ENCODE results near the gene CTSC.

The CTSC gene

DNA sequence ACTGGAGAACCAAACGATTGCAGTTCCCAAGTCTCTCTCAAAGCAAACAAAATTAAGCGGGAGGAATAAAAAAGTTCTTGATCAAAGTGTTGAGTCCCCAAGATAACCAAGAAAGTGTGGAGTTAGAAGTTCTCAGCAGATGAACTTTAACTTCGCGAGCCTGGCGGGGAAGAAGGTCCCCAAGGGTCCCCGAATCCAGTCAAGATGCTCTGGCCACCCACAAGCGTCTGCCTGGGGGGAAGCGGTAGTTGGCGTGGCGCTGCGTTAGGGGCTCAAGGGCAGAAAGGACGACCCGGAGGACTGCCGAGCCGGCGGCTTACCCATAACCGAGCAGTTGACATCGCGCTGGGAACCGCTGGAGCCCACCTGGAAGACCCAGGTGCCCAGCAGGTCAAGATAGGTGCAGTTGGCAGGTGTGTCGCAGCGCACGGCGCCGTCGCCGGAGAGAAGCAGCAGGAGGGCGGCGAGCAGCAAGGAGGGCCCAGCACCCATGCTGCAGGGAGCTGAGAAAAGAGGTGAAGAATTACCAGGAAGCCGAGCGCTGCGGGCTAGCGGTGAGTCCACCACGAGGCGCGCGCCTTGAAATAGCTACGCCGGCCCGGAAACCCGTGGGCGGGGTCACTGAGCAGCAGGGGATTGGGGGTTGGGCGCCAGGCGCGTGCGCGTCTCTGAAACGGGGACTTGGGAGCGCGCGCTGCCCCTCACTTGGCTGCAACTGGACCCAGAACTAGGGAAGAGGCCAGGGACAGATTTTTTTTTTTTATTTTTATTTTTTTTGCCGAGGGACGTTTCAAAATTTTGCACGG, at the start of gene CTSC:
TSS of gene CTSC (minus strand) at position 556 of the 806 bp plus-strand sequence. CDS start at position 492, 64 bp downstream.
- peak; percentile 40 for DNase-seq (ENCODE audit: low spot score)

DNA sequence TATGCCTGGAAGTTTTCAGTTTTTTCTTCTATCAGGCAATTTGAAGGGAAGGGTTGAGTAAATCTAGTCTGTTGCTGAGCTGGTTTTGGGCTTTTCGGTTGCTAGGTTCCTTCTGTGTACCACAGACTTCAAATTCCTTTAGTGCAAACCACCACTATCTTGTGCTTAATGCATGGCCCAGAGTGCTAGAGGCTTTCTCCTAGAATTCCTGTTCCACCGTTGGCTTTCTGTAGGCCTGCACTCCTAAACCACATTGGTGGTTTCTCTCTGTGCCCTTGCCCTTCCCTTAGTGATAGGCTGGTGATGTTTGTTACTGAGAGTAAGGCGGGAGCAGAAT, 47.1 kb upstream of the CTSC start:
- no peak for DNase-seq (ENCODE audit: low spot score)

DNA sequence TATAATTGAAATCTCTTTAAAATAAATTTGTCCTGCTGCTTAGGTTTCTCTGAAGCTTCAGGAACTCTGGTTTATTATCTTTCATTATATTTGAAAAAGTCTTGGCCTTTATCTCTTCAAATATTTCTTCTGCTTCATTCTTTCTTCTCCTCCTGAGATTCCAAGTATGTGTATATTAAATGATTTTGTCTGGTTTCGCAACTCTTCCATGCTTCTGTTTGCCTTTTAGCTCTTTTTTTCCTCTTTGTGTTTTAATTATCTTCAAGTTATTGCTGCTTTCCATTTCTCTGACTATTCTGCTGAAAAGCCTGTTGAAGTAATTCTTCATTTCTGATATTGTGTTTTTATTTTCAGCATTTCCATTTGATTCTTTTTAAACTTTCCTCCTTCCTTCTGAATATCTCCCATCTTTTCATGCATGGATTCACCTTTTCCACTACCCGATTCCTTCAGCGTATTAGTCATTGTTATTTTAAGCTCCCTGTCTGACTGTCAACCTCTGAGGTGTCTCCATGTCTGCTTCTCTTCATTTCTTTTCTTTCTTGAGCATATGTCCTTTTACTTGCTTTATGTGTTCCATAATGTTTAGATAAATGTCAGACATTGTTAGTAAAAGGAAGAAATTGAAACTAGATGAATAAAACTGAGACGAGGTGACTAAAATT, 46.6 kb upstream of the CTSC start:
- DNase-seq (ENCODE audit: low spot score) = no peak

DNA sequence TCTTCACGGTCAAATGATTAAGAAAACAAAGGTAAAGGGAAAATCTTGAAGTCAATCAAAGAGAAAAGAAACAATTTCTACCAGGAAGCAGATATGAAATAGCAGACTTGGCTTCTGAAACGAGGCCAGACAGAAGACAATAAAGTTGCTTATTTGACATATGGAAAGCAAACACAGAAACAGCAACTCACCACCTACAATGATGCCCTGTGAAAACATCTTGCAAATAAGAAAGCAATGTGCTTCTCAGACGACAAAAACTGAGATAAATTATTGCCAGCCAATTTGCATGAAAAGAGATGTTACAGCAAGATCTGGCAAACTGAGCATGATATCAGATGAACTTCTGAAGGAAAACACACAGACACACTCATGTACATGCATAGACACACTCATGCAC, 45.9 kb upstream of the CTSC start:
- DNase-seq (ENCODE audit: low spot score) = no peak

DNA sequence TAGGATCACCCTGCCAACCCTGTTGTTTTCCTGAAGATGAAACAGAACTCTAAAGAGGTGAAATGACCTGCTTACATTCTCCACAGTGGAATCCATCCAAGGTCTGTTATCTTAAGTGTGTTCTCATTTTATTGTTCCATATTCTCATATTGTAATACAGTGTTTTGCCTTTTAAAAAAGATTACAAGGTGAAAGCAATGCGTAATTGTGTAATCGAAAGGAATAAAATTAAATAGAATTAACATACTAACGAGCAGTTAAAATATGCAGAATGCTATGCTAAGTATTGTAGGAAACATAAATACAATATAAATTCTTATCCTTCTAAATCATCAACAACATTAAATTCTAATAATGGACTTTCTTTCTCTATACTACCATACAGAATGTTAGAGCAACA, 41.6 kb upstream of the CTSC start:
- DNase-seq (ENCODE audit: low spot score) = no peak

DNA sequence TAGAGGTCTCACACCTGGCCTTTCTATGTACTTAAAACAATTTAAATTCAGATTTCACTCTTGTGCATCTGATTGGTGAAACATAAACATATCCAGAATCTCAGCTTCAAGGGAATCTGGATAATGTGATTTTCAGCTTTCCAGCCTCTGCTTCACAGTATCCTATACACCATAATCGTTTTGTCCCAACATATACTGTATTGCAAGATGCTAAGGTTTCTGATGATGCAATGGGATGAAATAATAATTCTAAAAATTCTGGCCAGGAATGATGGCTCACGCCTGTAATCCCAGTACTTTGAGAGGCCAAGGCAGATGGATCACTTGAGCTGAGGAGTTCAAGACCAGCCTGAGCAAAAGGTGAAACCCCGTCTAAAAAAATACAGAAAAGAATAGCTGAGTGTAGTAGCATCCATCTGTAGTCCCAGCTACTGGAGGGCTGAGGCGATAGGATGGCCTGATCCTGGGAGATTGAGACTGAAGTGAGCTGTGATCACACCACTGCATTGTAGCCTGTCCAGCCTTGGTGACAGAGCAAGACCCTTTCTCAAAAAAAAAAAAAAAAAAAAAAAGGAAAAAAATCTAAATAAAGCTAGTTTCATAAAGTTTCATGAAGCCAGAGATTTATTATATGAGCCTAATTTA, 41.0 kb upstream of the CTSC start:
- DNase-seq (ENCODE audit: low spot score) = no peak

DNA sequence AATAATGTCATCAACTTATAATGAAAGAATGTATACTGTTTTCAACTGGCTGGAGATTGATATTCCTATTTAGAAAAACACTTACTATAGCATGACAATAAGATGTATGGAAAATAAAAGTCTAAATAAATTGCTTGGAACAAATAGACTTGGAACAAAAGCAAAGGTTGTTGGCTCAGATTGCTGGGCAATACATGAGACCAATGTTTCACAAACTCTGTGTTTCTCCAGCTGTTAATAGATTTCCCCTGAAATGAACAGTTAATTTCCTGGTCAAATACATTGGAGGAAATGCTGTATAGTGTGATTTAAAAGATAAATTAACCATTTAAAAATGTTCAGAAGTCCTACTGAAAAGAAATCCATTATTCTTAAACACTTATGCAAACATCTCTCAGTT, 40.1 kb upstream of the CTSC start:
- no peak for DNase-seq (ENCODE audit: low spot score)

DNA sequence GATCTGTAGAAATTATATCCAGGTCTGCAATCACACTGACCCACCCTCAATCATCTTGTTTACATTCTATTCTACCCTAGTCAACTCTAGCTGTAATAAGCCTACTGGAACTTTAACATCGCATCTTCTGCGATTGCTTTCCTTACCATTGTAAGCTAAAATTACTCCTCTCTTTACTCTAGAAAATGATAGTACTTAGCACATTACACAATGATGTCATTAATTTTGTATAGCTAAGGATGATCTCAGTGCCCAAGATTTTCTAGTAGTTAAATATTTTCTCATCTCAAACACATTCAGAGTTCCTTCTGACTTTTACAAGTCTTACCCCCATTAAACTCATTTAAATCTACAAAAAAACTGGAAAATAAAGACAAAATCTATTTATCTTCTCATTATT, 39.6 kb upstream of the CTSC start:
- no peak for DNase-seq (ENCODE audit: low spot score)

DNA sequence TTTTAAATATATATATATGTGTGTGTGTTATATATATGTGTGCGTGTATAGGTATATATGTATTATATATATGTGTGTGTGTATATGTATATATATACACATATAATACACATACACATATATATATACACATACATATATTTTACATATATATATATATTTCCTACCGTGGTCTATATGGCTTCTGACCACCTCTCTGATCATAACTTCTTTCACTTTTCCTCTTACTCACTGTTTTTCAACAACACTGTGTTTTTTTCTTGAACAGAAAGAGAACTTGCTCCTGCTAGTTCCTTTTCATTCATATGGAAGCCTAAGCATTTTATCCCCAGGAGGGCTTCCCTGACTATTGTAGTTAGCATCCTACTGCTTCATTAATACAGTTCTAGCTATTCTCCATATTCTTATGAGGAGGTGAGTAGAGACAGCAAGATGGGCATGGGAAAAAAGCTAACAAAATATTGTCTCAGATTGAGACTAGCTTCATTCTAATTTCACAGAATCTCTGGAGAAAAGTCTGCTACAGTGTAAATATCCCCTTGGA, 38.5 kb upstream of the CTSC start:
- DNase-seq (ENCODE audit: low spot score) = no peak

DNA sequence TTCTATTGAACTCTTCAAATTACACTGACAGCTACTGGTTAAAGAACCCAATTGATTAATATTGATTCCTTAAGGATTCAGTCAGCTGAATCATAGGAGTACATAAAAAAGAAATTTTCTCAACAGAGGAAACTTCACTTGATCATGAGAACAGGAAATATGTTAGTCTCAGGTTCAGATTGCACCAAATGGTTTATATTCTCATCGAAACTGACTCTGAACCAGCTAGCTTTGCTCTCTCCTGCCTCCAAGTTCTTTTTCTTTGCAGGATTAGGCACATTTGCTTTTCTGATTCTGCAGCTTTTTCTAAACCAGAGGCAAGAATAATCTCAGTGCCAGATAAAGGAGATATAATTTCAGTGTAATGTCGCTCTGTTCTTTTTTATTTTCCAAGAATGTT, 33.2 kb upstream of the CTSC start:
- DNase-seq (ENCODE audit: low spot score) = no peak

DNA sequence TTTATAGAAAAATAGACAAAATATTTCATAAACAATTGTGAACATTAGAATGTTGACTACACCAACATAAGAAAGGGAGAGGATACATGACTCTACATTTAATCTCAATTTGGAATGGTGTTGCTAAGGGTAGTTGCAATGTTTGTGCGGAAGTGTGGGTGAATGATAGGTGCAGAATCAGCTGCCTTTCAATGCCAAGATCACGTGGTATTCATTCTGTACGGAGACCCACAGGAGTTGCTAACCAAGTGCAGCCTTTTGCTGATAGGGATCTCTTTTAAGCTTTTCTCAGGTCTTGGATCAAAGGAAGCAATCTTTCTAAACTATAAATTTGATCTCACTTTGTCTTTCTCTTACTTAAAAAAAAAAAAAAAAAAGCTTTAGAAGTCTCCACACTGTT, 29.8 kb upstream of the CTSC start:
- no peak for DNase-seq (ENCODE audit: low spot score)

DNA sequence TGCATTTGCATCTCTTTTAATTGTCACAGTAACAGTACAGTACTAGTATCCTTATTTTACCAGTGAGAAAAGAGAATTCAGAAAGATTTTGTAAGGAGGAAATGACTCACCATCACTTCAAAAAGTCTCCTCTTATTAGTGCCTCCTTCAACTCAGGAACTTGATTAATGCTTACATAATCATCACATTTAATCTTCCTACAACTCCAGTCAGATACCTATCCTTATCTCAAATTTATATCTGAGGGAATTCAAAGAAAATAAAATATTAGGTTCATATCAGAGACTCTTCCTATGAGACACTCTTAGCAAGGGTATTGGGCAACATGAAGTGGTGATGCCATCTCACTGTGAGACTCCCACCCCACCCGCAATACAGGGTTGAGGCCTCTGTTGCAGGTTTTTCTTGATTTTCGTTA, 26.1 kb upstream of the CTSC start:
- no peak for DNase-seq (ENCODE audit: low spot score)

DNA sequence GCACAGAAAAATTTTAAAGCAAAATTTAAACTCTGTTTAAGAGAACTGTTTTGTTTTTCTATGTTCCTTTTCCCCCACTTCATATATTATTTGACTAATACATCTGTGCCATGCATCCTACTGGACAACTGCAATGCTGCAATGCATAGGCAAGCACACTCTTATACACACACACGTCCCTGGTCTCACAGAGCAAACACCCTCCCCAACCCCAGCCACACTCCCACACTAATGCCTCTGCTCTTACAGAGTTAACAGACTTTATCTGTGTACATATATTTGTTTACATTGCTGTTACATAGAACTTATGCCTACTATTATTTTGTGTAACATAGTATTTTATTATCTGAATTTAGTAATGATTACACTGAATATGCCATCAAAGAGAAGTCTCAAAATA, 25.5 kb upstream of the CTSC start:
- DNase-seq (ENCODE audit: low spot score) = no peak

DNA sequence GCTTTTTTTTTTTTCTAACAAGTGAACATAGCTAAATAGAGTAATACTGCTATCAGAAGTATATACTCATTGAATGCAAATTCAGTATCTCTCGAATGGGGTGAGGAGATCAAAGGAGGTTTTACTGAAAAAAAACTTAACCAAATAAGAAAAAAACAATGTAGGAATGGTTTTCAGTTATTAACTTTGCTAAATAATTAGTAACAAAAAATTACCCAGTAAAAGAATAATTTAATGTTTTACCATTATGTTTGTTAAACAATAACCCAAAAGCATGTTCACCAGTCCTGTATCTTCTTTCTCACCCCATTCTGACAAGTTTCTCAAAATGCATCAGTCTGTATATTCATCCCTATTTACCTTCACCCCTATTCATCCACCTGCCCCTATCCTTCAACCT, 22.6 kb upstream of the CTSC start:
- no peak for DNase-seq (ENCODE audit: low spot score)

DNA sequence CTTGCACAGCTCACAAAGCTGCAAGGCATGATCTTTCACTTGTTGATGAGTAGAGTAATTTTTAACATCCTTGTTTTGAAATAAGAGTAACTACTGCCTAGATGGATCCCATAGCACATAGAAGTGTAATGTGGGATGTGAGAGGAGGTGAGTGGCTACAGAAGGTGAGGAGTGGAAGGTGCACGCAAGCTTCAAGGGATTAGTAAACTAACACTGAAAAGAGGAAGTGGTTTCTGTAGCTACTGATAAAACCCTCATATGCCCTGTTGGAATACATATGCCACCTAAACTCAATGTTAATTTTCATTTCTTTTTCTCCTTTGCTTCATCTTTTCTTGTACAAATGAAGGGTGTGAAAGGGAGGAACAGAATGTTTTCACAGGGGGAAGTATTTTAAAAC, 22.0 kb upstream of the CTSC start:
- DNase-seq (ENCODE audit: low spot score) = no peak

DNA sequence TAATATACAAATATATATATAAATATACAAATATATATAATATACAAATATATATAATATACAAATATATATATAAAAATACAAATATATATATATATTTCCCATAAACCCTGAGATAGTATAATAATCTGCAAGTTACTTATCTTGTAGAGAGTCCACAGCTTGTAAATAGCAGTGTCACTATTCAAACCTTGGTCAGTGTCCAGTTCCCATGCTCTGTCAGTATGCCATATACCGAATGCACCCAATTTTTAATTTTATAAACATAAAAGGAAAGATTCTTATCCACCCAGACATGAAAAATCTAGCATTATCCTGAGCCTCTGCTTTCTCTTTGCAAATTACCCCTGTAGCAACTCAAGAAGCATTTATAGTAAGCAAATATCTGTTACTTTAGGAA, 21.6 kb upstream of the CTSC start:
- no peak for DNase-seq (ENCODE audit: low spot score)

DNA sequence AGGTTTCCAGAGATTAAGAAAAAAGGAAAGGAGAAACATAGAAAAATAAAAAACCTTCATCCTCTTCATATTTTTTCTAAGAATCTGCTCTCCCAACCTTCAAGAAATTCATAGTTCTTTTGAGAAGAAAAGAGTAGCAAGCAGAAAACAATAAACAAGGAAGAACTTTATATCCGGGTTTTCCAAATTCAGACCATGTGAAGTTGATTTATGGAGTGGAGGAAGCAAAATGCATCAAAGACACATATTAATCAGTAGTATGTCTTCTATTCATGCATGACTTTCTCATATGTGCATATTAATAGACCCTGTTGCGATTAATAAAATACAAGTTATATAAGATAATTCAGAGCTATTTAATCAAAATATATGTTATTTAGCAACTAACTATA, 20.5 kb upstream of the CTSC start:
- no peak for DNase-seq (ENCODE audit: low spot score)

DNA sequence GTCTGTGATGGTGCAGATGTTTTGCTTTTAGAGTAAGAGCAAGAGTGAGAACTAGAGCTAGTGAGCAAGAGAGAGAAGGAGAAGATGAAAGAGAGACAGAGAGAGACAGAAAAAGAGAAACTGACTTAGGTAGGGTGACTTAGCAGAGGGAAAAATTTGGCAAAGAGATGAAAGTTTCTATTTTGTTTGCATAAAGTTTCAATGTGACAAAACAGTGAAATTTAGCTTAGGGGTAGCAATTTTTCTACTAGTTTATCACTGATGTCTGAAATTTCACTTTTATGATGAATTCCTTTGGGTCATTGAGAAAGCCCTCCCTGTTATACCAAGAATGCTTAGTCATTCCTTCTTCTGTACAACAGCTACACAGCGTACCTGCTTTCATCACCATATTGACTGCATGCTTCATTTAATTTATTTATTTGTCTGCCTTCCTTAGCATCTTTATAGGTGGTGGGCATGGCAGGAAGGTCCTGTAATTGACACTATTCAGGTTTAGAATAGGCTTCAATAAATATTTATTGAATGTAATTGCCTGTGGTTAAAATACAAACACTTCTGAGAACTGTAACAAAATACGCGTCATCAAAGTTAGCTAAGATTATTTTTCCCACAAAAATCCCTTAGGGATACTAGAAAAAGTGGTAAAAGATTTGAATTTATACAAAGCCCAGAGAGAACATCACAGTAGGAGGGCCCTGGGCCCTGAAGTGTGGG, 19.9 kb upstream of the CTSC start:
- DNase-seq (ENCODE audit: low spot score) = no peak

DNA sequence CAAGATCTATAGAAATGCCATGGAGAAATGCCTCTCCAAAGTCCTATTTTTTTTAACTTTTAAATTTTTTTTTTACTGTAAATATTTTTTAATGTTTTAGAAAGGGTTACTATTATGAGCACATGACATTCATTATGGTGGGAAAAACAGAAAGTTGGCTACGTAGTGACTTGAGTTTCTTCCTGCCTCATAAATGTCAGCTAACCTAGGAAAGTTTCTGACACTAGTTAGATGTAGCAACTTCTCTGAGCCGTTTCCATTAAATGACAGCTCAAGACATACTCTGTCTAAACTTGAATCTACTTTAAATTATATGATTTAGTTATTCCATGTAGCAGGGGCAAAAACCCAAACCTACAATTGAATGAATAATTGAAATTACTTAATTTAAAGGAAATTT, 18.4 kb upstream of the CTSC start:
- DNase-seq (ENCODE audit: low spot score) = no peak

DNA sequence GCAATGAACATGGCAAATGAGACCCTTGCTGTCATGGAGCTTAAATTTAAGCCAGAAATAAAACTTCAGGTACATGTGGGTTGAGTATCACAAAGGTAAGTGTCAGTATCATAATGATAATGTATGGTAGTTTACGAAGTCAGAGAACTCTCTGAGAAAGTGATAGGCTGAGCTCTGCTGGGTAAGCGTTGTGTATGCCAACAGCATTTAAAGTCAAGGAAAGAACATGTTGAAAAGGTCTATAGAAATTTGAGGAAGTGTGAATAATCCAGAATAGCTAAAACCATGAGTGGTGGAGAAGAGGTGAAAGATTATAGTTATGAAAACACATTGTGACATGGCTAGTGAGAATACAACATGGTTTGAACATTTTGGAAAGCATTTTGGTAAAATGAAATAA, 17.4 kb upstream of the CTSC start:
- no peak for DNase-seq (ENCODE audit: low spot score)

DNA sequence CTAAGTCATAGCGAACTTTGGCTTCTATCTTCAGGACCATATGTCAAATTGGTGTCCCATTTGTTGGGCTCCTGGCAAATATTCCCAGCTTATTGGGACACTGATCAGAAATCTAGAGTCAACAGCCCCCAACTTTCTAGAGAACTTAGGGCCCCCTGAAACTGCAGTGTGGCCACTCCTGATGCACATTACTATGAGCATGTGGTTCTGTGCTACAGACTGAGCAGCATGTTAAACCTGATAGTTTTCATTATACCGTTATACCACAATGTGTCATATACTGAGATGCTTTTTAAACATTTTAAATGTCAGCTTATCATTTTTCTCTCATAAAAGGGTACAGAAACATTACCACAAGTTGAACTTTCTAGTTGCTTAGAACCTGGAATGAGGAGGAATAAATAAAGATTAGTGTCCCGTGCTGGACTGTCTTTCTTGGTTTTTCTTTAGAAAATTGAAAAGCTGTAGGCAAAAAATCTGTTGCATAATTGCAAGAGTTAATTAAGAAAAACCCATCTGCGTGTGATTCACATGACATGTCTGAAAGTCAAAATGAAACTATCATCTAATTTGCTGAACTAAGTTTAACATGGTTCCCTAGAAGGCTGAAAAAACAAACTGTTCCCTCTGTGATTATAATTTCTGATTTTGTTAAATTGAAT, 16.4 kb upstream of the CTSC start:
- no peak for DNase-seq (ENCODE audit: low spot score)

DNA sequence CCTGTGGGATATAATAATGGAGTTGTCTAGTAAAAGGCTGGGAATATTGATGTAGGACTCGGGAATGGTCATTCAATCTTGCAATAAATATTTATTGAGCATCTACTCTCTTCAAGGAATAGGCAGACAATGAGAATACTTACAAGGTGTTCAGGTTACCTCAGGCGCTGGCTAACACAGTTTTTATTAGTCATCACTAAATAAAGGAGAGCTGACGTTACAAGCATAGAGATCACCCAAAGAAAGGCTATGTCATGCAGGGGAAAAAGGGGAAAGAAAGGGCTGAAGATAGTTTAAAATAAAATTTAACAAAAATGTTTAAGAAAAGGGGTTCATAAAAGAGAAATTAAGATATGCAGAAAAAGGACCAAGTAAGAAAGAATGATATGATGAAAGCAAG, 15.8 kb upstream of the CTSC start:
- no peak for DNase-seq (ENCODE audit: low spot score)

All from pons (tissue), 1 donor.